Measurements from ENCODE around the gene DISP3. TPM values are rescaled to one million over a fixed set of nuclear protein-coding genes. Genes with fewer than 3 reads are reported as not detected.

DISP3 gene
- polyA plus RNA-seq, 1 of the 3 experiments (the other 2 are of a cell fraction): 0.08 TPM

DNA sequence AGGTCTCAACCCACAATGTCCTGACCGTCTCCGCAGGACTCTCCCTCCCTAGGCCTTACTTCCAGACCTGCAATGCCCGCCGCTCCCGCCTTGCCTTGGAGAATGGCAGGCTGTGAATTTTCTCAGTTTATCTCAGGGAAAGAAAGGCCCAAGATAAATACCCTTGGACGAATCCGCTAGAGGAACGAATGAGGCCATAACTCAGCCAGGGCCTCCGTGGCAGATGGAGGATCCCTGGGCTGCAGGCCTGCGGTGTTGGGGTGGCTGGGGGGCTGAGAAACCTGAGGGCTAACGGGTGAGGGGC is 29.9 kb upstream of the DISP3 start:
- no peak overlapping the region for H3K9ac ChIP-seq
- no peaks in the 10 kb centered on the region for H3K36me3 ChIP-seq (replicated peaks in 1 of 2; ENCODE audit: control insufficient read depth in 1 of 2, insufficient read depth in 2 of 2, low read length in 1 of 2)
- TF ChIP-seq NRF1 (IDR thresholded peaks at IDR 0.05; ENCODE audit: low read depth, low read length): no peak
- TF ChIP-seq, protein P1, sequence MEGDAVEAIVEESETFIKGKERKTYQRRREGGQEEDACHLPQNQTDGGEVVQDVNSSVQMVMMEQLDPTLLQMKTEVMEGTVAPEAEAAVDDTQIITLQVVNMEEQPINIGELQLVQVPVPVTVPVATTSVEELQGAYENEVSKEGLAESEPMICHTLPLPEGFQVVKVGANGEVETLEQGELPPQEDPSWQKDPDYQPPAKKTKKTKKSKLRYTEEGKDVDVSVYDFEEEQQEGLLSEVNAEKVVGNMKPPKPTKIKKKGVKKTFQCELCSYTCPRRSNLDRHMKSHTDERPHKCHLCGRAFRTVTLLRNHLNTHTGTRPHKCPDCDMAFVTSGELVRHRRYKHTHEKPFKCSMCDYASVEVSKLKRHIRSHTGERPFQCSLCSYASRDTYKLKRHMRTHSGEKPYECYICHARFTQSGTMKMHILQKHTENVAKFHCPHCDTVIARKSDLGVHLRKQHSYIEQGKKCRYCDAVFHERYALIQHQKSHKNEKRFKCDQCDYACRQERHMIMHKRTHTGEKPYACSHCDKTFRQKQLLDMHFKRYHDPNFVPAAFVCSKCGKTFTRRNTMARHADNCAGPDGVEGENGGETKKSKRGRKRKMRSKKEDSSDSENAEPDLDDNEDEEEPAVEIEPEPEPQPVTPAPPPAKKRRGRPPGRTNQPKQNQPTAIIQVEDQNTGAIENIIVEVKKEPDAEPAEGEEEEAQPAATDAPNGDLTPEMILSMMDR (IDR thresholded peaks at IDR 0.05): no peak
- TF ChIP-seq ELF1 (IDR thresholded peaks at IDR 0.05): no peak
- TF ChIP-seq FOXJ3 (CRISPR knock-in tag; IDR thresholded peaks at IDR 0.05): no peak
- no peak for TF ChIP-seq SMC3 (IDR thresholded peaks at IDR 0.05; ENCODE audit: low read depth, low read length)
- TF ChIP-seq TCF12 (IDR thresholded peaks at IDR 0.05): no peak
- TF ChIP-seq, protein P2, sequence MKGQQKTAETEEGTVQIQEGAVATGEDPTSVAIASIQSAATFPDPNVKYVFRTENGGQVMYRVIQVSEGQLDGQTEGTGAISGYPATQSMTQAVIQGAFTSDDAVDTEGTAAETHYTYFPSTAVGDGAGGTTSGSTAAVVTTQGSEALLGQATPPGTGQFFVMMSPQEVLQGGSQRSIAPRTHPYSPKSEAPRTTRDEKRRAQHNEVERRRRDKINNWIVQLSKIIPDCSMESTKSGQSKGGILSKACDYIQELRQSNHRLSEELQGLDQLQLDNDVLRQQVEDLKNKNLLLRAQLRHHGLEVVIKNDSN (IDR thresholded peaks at IDR 0.05; ENCODE audit: borderline replicate concordance, low read depth): no peak
- TF ChIP-seq TAF1 (IDR thresholded peaks at IDR 0.05; ENCODE audit: borderline replicate concordance, low read depth, low read length): no peak
- no peak for TF ChIP-seq MXI1 (IDR thresholded peaks at IDR 0.05; ENCODE audit: low read depth, low read length)
- no peak for TF ChIP-seq YY1 (IDR thresholded peaks at IDR 0.05; ENCODE audit: low read depth)
- TF ChIP-seq MEF2A (IDR thresholded peaks at IDR 0.05; ENCODE audit: borderline replicate concordance, low read depth): no peak
- H2AFZ ChIP-seq (ENCODE audit: low read depth): no peak overlapping the region
- H3K9me3 ChIP-seq: no peaks in the 10 kb centered on the region
- CTCF ChIA-PET: no interaction called here
- peaks cover 0 to 9% of the 10 kb centered on the region in 2 experiments; a peak in 1 of 4 replicates for H3K4me1 ChIP-seq (ENCODE audit: control insufficient read depth in 1 of 2, insufficient read depth in 2 of 2, low read depth in 1 of 2, low read length in 1 of 2)
- H3K4me3 ChIP-seq (ENCODE audit: low read depth in 2 of 2, low read length in 1 of 2): no peak overlapping the region
- no peaks in the 10 kb centered on the region for H3K9me2 ChIP-seq
- 66% methylated on average over 10 of the region's 11 CpGs for whole genome bisulfite sequencing (ENCODE audit: low lambda C conversion rate)
- H3K27ac ChIP-seq (ENCODE audit: low read depth in 2 of 2, low read length in 1 of 2): no peak overlapping the region
- POLR2A ChIA-PET: no interaction called here
- H3K4me2 ChIP-seq: no peak overlapping the region
- no peak for DNase-seq
- no peaks in the 10 kb centered on the region for H3K27me3 ChIP-seq (ENCODE audit: insufficient read depth)
- no peaks in the 10 kb centered on the region for H4K20me1 ChIP-seq (ENCODE audit: insufficient read depth)
- no peaks in the 10 kb centered on the region for H3F3A ChIP-seq (replicated peaks; ENCODE audit: insufficient read depth)
- no peaks in the 10 kb centered on the region for H3K79me2 ChIP-seq (ENCODE audit: insufficient read depth)

DNA sequence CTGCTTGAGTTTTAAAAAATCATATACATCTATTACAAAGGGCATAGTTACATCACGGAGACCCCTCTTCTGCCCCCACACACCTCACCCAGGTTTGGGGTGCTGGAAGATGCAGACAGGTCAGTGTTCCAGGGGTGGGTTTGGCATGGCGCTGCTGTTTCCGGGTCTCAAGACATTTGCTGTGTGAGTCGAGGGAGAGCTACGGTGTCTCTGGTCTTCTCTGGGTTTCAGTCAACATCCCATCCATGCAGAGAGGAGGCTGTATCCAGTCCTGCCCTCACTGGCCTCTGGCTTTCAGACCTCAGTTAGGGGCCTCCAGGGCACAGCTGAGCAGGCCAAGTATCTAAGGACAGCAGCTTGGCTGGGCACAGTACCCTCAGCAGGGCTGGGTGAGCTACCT is 28.6 kb upstream of the DISP3 start:
- H3K79me2 ChIP-seq (ENCODE audit: insufficient read depth): no peaks in the 10 kb centered on the region
- no peaks in the 10 kb centered on the region for H3K9me2 ChIP-seq
- no peak overlapping the region for H3K4me2 ChIP-seq
- ChIA-PET CTCF (interaction anchor here (1.0 to 1.1 kb wide), 2 partner anchors 9 to 195 kb away, joined by 3 to 4 read pairs; no protein-coding TSS in a partner anchor), POLR2A (interaction anchor here (0.6 kb wide), 1 partner anchor 29 kb away, joined by 3 read pairs; the partner anchor contains the start of gene DISP3)
- H3K4me1 ChIP-seq (ENCODE audit: control insufficient read depth in 1 of 2, insufficient read depth in 2 of 2, low read depth in 1 of 2, low read length in 1 of 2): peaks cover 0 to 21% of the 10 kb centered on the region in 2 experiments; a peak in 2 of 4 replicates
- H3K9ac ChIP-seq: no peak overlapping the region
- no peak overlapping the region for H3K27ac ChIP-seq (ENCODE audit: low read depth in 2 of 2, low read length in 1 of 2)
- no peaks in the 10 kb centered on the region for H3K9me3 ChIP-seq
- H2AFZ ChIP-seq (ENCODE audit: low read depth): no peak overlapping the region
- H3K4me3 ChIP-seq (ENCODE audit: low read depth in 2 of 2, low read length in 1 of 2): no peak overlapping the region
- H3F3A ChIP-seq (replicated peaks; ENCODE audit: insufficient read depth): no peaks in the 10 kb centered on the region
- no peaks in the 10 kb centered on the region for H3K36me3 ChIP-seq (replicated peaks in 1 of 2; ENCODE audit: control insufficient read depth in 1 of 2, insufficient read depth in 2 of 2, low read length in 1 of 2)
- no peaks in the 10 kb centered on the region for H4K20me1 ChIP-seq (ENCODE audit: insufficient read depth)
- H3K27me3 ChIP-seq (ENCODE audit: insufficient read depth): no peaks in the 10 kb centered on the region
- DNase-seq: no peak
- 54% methylated on average over 5 of the region's 5 CpGs for WGBS (ENCODE audit: low lambda C conversion rate)
- no peak for TF ChIP-seq MXI1 (IDR thresholded peaks at IDR 0.05; ENCODE audit: low read depth, low read length)
- TF ChIP-seq TEAD4 (IDR thresholded peaks at IDR 0.05; ENCODE audit: borderline replicate concordance, insufficient read depth): no peak
- TF ChIP-seq, protein P3, sequence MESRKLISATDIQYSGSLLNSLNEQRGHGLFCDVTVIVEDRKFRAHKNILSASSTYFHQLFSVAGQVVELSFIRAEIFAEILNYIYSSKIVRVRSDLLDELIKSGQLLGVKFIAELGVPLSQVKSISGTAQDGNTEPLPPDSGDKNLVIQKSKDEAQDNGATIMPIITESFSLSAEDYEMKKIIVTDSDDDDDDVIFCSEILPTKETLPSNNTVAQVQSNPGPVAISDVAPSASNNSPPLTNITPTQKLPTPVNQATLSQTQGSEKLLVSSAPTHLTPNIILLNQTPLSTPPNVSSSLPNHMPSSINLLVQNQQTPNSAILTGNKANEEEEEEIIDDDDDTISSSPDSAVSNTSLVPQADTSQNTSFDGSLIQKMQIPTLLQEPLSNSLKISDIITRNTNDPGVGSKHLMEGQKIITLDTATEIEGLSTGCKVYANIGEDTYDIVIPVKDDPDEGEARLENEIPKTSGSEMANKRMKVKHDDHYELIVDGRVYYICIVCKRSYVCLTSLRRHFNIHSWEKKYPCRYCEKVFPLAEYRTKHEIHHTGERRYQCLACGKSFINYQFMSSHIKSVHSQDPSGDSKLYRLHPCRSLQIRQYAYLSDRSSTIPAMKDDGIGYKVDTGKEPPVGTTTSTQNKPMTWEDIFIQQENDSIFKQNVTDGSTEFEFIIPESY (IDR thresholded peaks at IDR 0.05; ENCODE audit: borderline replicate concordance, low read depth): no peak
- TF ChIP-seq FOSL2 (IDR thresholded peaks at IDR 0.05; ENCODE audit: borderline replicate concordance, low read depth): no peak
- TF ChIP-seq, protein P2 (IDR thresholded peaks at IDR 0.05; ENCODE audit: borderline replicate concordance, low read depth): no peak
- TF ChIP-seq GATA2 (CRISPR knock-in tag; IDR thresholded peaks at IDR 0.05): no peak
- no peak for TF ChIP-seq JUND (IDR thresholded peaks at IDR 0.05)
- no peak for TF ChIP-seq YY1 (IDR thresholded peaks at IDR 0.05; ENCODE audit: low read depth)
- no peak for TF ChIP-seq RXRA (IDR thresholded peaks at IDR 0.05; ENCODE audit: borderline replicate concordance, low read depth)
- TF ChIP-seq, protein P4, sequence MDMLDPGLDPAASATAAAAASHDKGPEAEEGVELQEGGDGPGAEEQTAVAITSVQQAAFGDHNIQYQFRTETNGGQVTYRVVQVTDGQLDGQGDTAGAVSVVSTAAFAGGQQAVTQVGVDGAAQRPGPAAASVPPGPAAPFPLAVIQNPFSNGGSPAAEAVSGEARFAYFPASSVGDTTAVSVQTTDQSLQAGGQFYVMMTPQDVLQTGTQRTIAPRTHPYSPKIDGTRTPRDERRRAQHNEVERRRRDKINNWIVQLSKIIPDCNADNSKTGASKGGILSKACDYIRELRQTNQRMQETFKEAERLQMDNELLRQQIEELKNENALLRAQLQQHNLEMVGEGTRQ (IDR thresholded peaks at IDR 0.05; ENCODE audit: borderline replicate concordance, low read depth, low read length): no peak
- TF ChIP-seq ELF1 (IDR thresholded peaks at IDR 0.05): no peak
- TF ChIP-seq, protein P1 (IDR thresholded peaks at IDR 0.05): no peak
- TF ChIP-seq RFX5 (IDR thresholded peaks at IDR 0.05; ENCODE audit: low read length): no peak
- TF ChIP-seq NFIC (IDR thresholded peaks at IDR 0.05; ENCODE audit: borderline replicate concordance): no peak
